CMK (cell line): Measurements from ENCODE around the gene EGFLAM.

Experiments
- DNase-seq: peaks from one replicate; pipeline ENCODE4 v3.0.0-alpha.2; 2010; ENCODE audit warnings: low read depth

Gene EGFLAM

GRCh38 chr5:38448568-38449350, 190.4 kb downstream of the EGFLAM start:
- DNase-seq: no peak

GRCh38 chr5:38450627-38451026, 192.3 kb downstream of the EGFLAM start:
- DNase-seq: no peak

GRCh38 chr5:38451074-38451725, 192.8 kb downstream of the EGFLAM start:
- no peak for DNase-seq

GRCh38 chr5:38452201-38452600, 193.8 kb downstream of the EGFLAM start:
- no peak for DNase-seq

GRCh38 chr5:38453506-38453905, 195.1 kb downstream of the EGFLAM start:
- peak; percentile 24 for DNase-seq

- DNase-seq: no peak
Observed at GRCh38 chr5:38453921-38454320, 195.6 kb downstream of the EGFLAM start.

- DNase-seq: no peak
Observed at GRCh38 chr5:38455796-38456330, 197.5 kb downstream of the EGFLAM start.

GRCh38 chr5:38456657-38457399, 198.5 kb downstream of the EGFLAM start:
- no peak for DNase-seq

- no peak for DNase-seq
Observed at GRCh38 chr5:38458174-38458573, 199.8 kb downstream of the EGFLAM start.

GRCh38 chr5:38462976-38463633, 204.7 kb downstream of the EGFLAM start:
- DNase-seq: no peak

- no peak for DNase-seq
Observed at GRCh38 chr5:38463634-38464521, 205.5 kb downstream of the EGFLAM start.

GRCh38 chr5:38465061-38465460, 206.7 kb downstream of the EGFLAM start:
- DNase-seq: no peak

GRCh38 chr5:38465702-38466423, 207.5 kb downstream of the EGFLAM start:
- DNase-seq: no peak

GRCh38 chr5:38466424-38467189, 208.2 kb downstream of the EGFLAM start:
- DNase-seq: no peak

GRCh38 chr5:38467353-38468040, 209.1 kb downstream of the EGFLAM start:
- DNase-seq: no peak

- DNase-seq: no peak
Observed at GRCh38 chr5:38468202-38468673, 209.9 kb downstream of the EGFLAM start.

GRCh38 chr5:38468978-38469706, 210.8 kb downstream of the EGFLAM start:
- no peak for DNase-seq

- no peak for DNase-seq
Observed at GRCh38 chr5:38469707-38470267, 211.4 kb downstream of the EGFLAM start.
